Smooth muscle cell (in vitro differentiated cells): ENCODE results near the gene PRR5. TPM values are rescaled to one million over a fixed set of nuclear protein-coding genes. Genes with fewer than 3 reads are reported as not detected.

Experiments used
- DNase-seq: peaks from one replicate; lab custom pipeline; 2025; ENCODE audit not compliant: unreplicated experiment; lab: John Stamatoyannopoulos, UW
- H2AFZ ChIP-seq: fragments of 200-600 bp; sonication (generic); 2 replicates; pipeline ENCODE4 v1.6.0; 2016; ENCODE audit warnings: antibody characterized with exemption, low read depth, mild to moderate bottlenecking
- H3F3A ChIP-seq: fragments of 200-600 bp; sonication (generic); 2 replicates; pipeline ENCODE4 v1.6.0; 2017; ENCODE audit warnings: antibody characterized with exemption, low read depth
- H3K27ac ChIP-seq: fragments of 200-600 bp; sonication (generic); 2 replicates; pipeline ENCODE4 v1.5.1; 2016; ENCODE audit warnings: low read depth, mild to moderate bottlenecking
- H3K27me3 ChIP-seq: fragments of 200-600 bp; sonication (generic); 2 replicates; pipeline ENCODE4 v1.6.1; 2016; ENCODE audit warnings: low read depth, mild to moderate bottlenecking
- H3K36me3 ChIP-seq: fragments of 200-600 bp; sonication (generic); 2 replicates; pipeline ENCODE4 v1.5.1; 2016; ENCODE audit warnings: low read depth
- H3K4me1 ChIP-seq: fragments of 200-600 bp; sonication (generic); 2 replicates; pipeline ENCODE4 v1.5.1; 2016; ENCODE audit warnings: low read depth
- H3K4me2 ChIP-seq: fragments of 200-600 bp; sonication (generic); 2 replicates; pipeline ENCODE4 v1.6.0; 2016; ENCODE audit warnings: mild to moderate bottlenecking
- H3K4me3 ChIP-seq: fragments of 200-600 bp; sonication (generic); 2 replicates; pipeline ENCODE4 v1.5.1; 2016; ENCODE audit warnings: mild to moderate bottlenecking
- H3K79me2 ChIP-seq: fragments of 200-600 bp; sonication (generic); 2 replicates; pipeline ENCODE4 v1.6.0; 2016; ENCODE audit warnings: low read depth, mild to moderate bottlenecking
- H3K9ac ChIP-seq: fragments of 200-600 bp; sonication (generic); 2 replicates; pipeline ENCODE4 v1.6.0; 2016; ENCODE audit warnings: low read depth
- H3K9me3 ChIP-seq: fragments of 200-600 bp; sonication (generic); replicated peaks from 2 replicates; pipeline ENCODE4 v1.5.1; 2016; ENCODE audit warnings: low read depth
- H4K20me1 ChIP-seq: fragments of 200-600 bp; sonication (generic); 2 replicates; pipeline ENCODE4 v1.6.0; 2016; ENCODE audit warnings: low read depth
- CTCF ChIP-seq: fragments of 200-600 bp; sonication (generic); IDR thresholded peaks from 2 replicates; pipeline ENCODE4 v1.5.1; 2017; ENCODE audit warnings: borderline replicate concordance, mild to moderate bottlenecking, antibody characterized with exemption; ENCODE audit not compliant: insufficient read depth, poor library complexity, severe bottlenecking
- WGBS: methylation state at CpG from one replicate; pipeline ENCODE4 v1.1.7; 2016; ENCODE audit warnings: low lambda C conversion rate; 5-methylcytosine and 5-hydroxymethylcytosine counted together
- polyA plus RNA-seq: library from polyadenylated mRNA; unstranded; fragments of >200 nt; fragmentation: Nextera tagmentation; extraction: Ambion mirVana; gene quantifications from 2 replicates; pipeline ENCODE4 v1.2.1, GENCODE V29; 2016
- total RNA-seq: library from RNA; depleted of rRNA; stranded (reverse); fragments of >200 nt; gene quantifications from 2 replicates; pipeline ENCODE4 v1.2.3, GENCODE V29; 2014

The PRR5 gene
- total and polyA plus RNA-seq, 2 experiments from 2014 or later, result 16.3 to 25.5 TPM

- no peaks in the 10 kb centered on the region for H3K27me3 ChIP-seq
- peak overlapping the region; percentile 62 for H3K4me2 ChIP-seq
- H3K36me3 ChIP-seq, result no peaks in the 10 kb centered on the region
- peaks cover 30% of the 10 kb centered on the region for H3K4me1 ChIP-seq
- no peak overlapping the region for H2AFZ ChIP-seq
- no peak overlapping the region for H3K4me3 ChIP-seq
- 70% methylated on average over 5 of the region's 5 CpGs for WGBS
- no peaks in the 10 kb centered on the region for H3K9me3 ChIP-seq
- no peak for TF ChIP-seq CTCF
- no peak for DNase-seq
- H4K20me1 ChIP-seq, result peaks cover 56% of the 10 kb centered on the region
- peak overlapping the region; percentile 23 for H3K9ac ChIP-seq
- peaks cover 20% of the 10 kb centered on the region for H3K79me2 ChIP-seq
- peak overlapping the region; percentile 71 for H3K27ac ChIP-seq
- peaks cover 22% of the 10 kb centered on the region for H3F3A ChIP-seq
Measured at GRCh38 chr22:44701187-44701790, 715 bp upstream of the PRR5 start.

GRCh38 chr22:44702479-44703198 lies 635 bp downstream of the PRR5 start:
- no peaks in the 10 kb centered on the region for H3K27me3 ChIP-seq
- peak overlapping the region; percentile 99 for H3K4me2 ChIP-seq
- H2AFZ ChIP-seq, result no peak overlapping the region
- no peaks in the 10 kb centered on the region for H3K36me3 ChIP-seq
- H4K20me1 ChIP-seq, result peaks cover 61% of the 10 kb centered on the region
- under 1% methylated on average over 44 of the region's 60 CpGs for WGBS
- TF ChIP-seq CTCF, result no peak
- no peak overlapping the region for H3K27ac ChIP-seq
- H3K9me3 ChIP-seq, result no peaks in the 10 kb centered on the region
- H3K4me1 ChIP-seq, result peaks cover 30% of the 10 kb centered on the region
- peak overlapping the region; percentile 79 for H3K4me3 ChIP-seq
- peak; percentile 49 for DNase-seq
- peak overlapping the region; percentile 79 for H3K9ac ChIP-seq
- peaks cover 20% of the 10 kb centered on the region for H3K79me2 ChIP-seq
- H3F3A ChIP-seq, result peaks cover 22% of the 10 kb centered on the region

GRCh38 chr22:44703255-44703870 lies 1.4 kb downstream of the PRR5 start:
- no peaks in the 10 kb centered on the region for H3K36me3 ChIP-seq
- WGBS, result 46% methylated on average over 23 of the region's 23 CpGs
- TF ChIP-seq CTCF, result no peak
- H4K20me1 ChIP-seq, result peaks cover 61% of the 10 kb centered on the region
- no peak overlapping the region for H2AFZ ChIP-seq
- peak overlapping the region; percentile 79 for H3K9ac ChIP-seq
- peak overlapping the region; percentile 99 for H3K4me2 ChIP-seq
- no peaks in the 10 kb centered on the region for H3K27me3 ChIP-seq
- H3K4me3 ChIP-seq, result peak overlapping the region; percentile 79
- no peaks in the 10 kb centered on the region for H3K9me3 ChIP-seq
- H3K79me2 ChIP-seq, result peaks cover 21% of the 10 kb centered on the region
- H3K27ac ChIP-seq, result no peak overlapping the region
- H3K4me1 ChIP-seq, result peaks cover 26% of the 10 kb centered on the region
- DNase-seq, result no peak
- H3F3A ChIP-seq, result peaks cover 16% of the 10 kb centered on the region
